PFSK-1 (cell line): ENCODE data around the gene VIL1.

Source experiments
- POLR2AphosphoS5 ChIP-seq: IDR thresholded peaks from 2 replicates; pipeline ENCODE4 v1.6.1; 2012; ENCODE audit warnings: low read depth, mild to moderate bottlenecking, control low read depth, low read length, moderate library complexity
- REST ChIP-seq, 2 experiments: IDR thresholded peaks; 2 replicates each; pipeline versions ENCODE4 v1.6.1 to v1.8.0; 2011 to 2012; ENCODE audit warnings: low read depth in 2 of 2, low read length in 2 of 2, control low read depth in 1 of 2, inconsistent platforms in 1 of 2, mild to moderate bottlenecking in 1 of 2, moderate library complexity in 1 of 2; ENCODE audit not compliant: insufficient read depth in 1 of 2
- TAF1 ChIP-seq: IDR thresholded peaks from 2 replicates; pipeline ENCODE4 v1.6.1; 2012; ENCODE audit warnings: low read length, control low read depth, borderline replicate concordance; ENCODE audit not compliant: insufficient read depth

- no peak for TF ChIP-seq POLR2AphosphoS5
- TF ChIP-seq REST (IDR thresholded peaks at IDR 0.05; ENCODE audit: insufficient read depth in 1 of 2, low read depth in 2 of 2, low read length in 2 of 2), result no peak
- TF ChIP-seq TAF1, result no peak
Measured at GRCh38 chr2:218472988-218473387, 54.1 kb downstream of the VIL1 start.
